ENCODE data around the gene CDHR5. TPM values are rescaled to one million over a fixed set of nuclear protein-coding genes. Genes with fewer than 3 reads are reported as not detected.

CDHR5 gene
- total RNA-seq, 3 donors from 2014 or later, result 195 to 549 (median 316) TPM

- no peak for ATAC-seq
- peak in 2 of 3 donors; percentile 64 to 70 for DNase-seq
- no peaks in the 10 kb centered on the region for H3K9me3 ChIP-seq
- peaks cover 3% of the 10 kb centered on the region for H3K36me3 ChIP-seq (ENCODE audit: low read depth)
- intact Hi-C loops (cut with DNase I, micrococcal nuclease), result no loop called here
- H3K4me1 ChIP-seq (ENCODE audit: low read depth), result peaks cover 15% of the 10 kb centered on the region
- TF ChIP-seq CTCF (IDR thresholded peaks at IDR 0.05), result no peak
- H3K4me3 ChIP-seq, result peak overlapping the region; percentile 40
These were observed 55.4 kb downstream of the CDHR5 start for GRCh38 chr11:569158-569885.

GRCh38 chr11:568306-569157, 56.2 kb downstream of the CDHR5 start:
- peaks cover 20% of the 10 kb centered on the region for H3K4me1 ChIP-seq (ENCODE audit: low read depth)
- TF ChIP-seq CTCF (IDR thresholded peaks at IDR 0.05), result no peak
- H3K36me3 ChIP-seq (ENCODE audit: low read depth), result peaks cover 3% of the 10 kb centered on the region
- ATAC-seq (peak; percentile 92), DNase-seq (peak; percentile 93 to 98 (median 96))
- H3K4me3 ChIP-seq, result peak overlapping the region; percentile 40
- intact Hi-C loops (cut with DNase I, micrococcal nuclease), result no loop called here
- no peaks in the 10 kb centered on the region for H3K9me3 ChIP-seq

- peaks cover 20% of the 10 kb centered on the region for H3K4me1 ChIP-seq (ENCODE audit: low read depth)
- peak in 1 of 3 donors; percentile 74 for DNase-seq
- no peaks in the 10 kb centered on the region for H3K9me3 ChIP-seq
- intact Hi-C loops (cut with DNase I, micrococcal nuclease), result no loop called here
- peak; percentile 0 for ATAC-seq
- H3K4me3 ChIP-seq, result peak overlapping the region; percentile 40
- H3K36me3 ChIP-seq (ENCODE audit: low read depth), result peaks cover 3% of the 10 kb centered on the region
- no peak for TF ChIP-seq CTCF (IDR thresholded peaks at IDR 0.05)
These were observed 57.0 kb downstream of the CDHR5 start for GRCh38 chr11:567629-568292.

- H3K4me1 ChIP-seq (ENCODE audit: low read depth), result peaks cover 26% of the 10 kb centered on the region
- no peak for TF ChIP-seq CTCF (IDR thresholded peaks at IDR 0.05)
These were observed 57.6 kb downstream of the CDHR5 start for GRCh38 chr11:567011-567628.

More at GRCh38 chr11:567011-567628, 57.6 kb downstream of the CDHR5 start:
- ATAC-seq, result no peak
- intact Hi-C loops (cut with DNase I, micrococcal nuclease), result no loop called here
- Histone ChIP-seq H3K4me3 (no peak overlapping the region), H3K9me3 (no peaks in the 10 kb centered on the region), H3K36me3 (ENCODE audit: low read depth) (peaks cover 3% of the 10 kb centered on the region)
- DNase-seq, result peak in 2 of 3 donors; percentile 46 to 60

Small RNAs within 50 kb of the gene (microRNA-seq; reads per million reads assigned to microRNA genes)
- gene MIR210, result 380 reads per million, percentile 76 among the genes with 10 or more reads in this experiment

Other genes with a start within 250 kb of the CDHR5 start
- 100 to 1,000 TPM in 2 of 3 donors, 10 to 100 TPM in 1; 73.3 to 174 (median 143) TPM for gene PKP3, start 230.7 kb downstream of the CDHR5 start, total RNA-seq
- 100 to 1,000 TPM; 103 to 190 (median 116) TPM for gene SIGIRR, start 210.0 kb downstream of the CDHR5 start, total RNA-seq
- 100 to 1,000 TPM in 2 of 3 donors, 10 to 100 TPM in 1; 85.2 to 179 (median 131) TPM for gene ANO9, start 182.9 kb downstream of the CDHR5 start, total RNA-seq
- 10 to 100 TPM; 19.2 to 34.8 (median 27.3) TPM for gene PTDSS2, start 174.7 kb downstream of the CDHR5 start, total RNA-seq
- gene RNH1, start 117.7 kb downstream of the CDHR5 start, total RNA-seq, result 100 to 1,000 TPM; 108 to 127 (median 118) TPM
- gene HRAS, start 89.4 kb downstream of the CDHR5 start, total RNA-seq, result 10 to 100 TPM; 41.4 to 50.6 (median 50.1) TPM
- gene LRRC56, start 87.4 kb downstream of the CDHR5 start, total RNA-seq, result 1 to 10 TPM; 1.5 to 5.2 (median 4.8) TPM
- 10 to 100 TPM in 2 of 3 donors, 1 to 10 TPM in 1; 5.4 to 19.1 (median 10.7) TPM for gene LMNTD2, start 64.2 kb downstream of the CDHR5 start, total RNA-seq
- 100 to 1,000 TPM in 1 of 3 donors, 10 to 100 TPM in 2; 45.7 to 108 (median 83.7) TPM for gene RASSF7, start 64.0 kb downstream of the CDHR5 start, total RNA-seq
- gene PHRF1, start 48.5 kb downstream of the CDHR5 start, total RNA-seq, result 10 to 100 TPM; 35.0 to 40.2 (median 35.0) TPM
- 10 to 100 TPM; 26.9 to 36.1 (median 27.8) TPM for gene IRF7, start 9.0 kb downstream of the CDHR5 start, total RNA-seq
- 1 to 10 TPM in 2 of 3 donors, not detected in 1; 1.0 TPM for gene SCT, start 2.2 kb upstream of the CDHR5 start, total RNA-seq
- gene DRD4, start 12.3 kb upstream of the CDHR5 start, total RNA-seq, result 1 to 10 TPM; 1.2 to 2.4 (median 1.8) TPM
- 10 to 100 TPM; 25.1 to 35.7 (median 25.9) TPM for gene DEAF1, start 70.3 kb upstream of the CDHR5 start, total RNA-seq
- 10 to 100 TPM; 31.6 to 43.1 (median 38.0) TPM for gene TMEM80, start 70.9 kb upstream of the CDHR5 start, total RNA-seq
- 100 to 1,000 TPM; 176 to 335 (median 253) TPM for gene EPS8L2, start 81.3 kb upstream of the CDHR5 start, total RNA-seq
- gene TALDO1, start 122.5 kb upstream of the CDHR5 start, total RNA-seq, result 100 to 1,000 TPM; 101 to 158 (median 128) TPM
- gene GATD1, start 152.5 kb upstream of the CDHR5 start, total RNA-seq, result 10 to 100 TPM; 51.9 to 58.8 (median 57.4) TPM
- gene CEND1, start 165.1 kb upstream of the CDHR5 start, total RNA-seq, result 1 to 10 TPM in 1 of 3 donors, under 1 TPM in 1, not detected in 1; 0.34 to 2.2 TPM
- gene SLC25A22, start 173.3 kb upstream of the CDHR5 start, total RNA-seq, result 10 to 100 TPM; 11.6 to 18.6 (median 14.4) TPM
- 10 to 100 TPM; 20.2 to 26.3 (median 23.8) TPM for gene PIDD1, start 180.3 kb upstream of the CDHR5 start, total RNA-seq
- 1,000 to 10,000 TPM; 1,532 to 1,798 (median 1,652) TPM for gene RPLP2, start 185.0 kb upstream of the CDHR5 start, total RNA-seq
- gene PNPLA2, start 194.0 kb upstream of the CDHR5 start, total RNA-seq, result 100 to 1,000 TPM; 138 to 253 (median 167) TPM
- 100 to 1,000 TPM in 2 of 3 donors, 10 to 100 TPM in 1; 43.5 to 137 (median 129) TPM for gene CRACR2B, start 203.0 kb upstream of the CDHR5 start, total RNA-seq
- 100 to 1,000 TPM; 364 to 415 (median 378) TPM for gene CD151, start 208.0 kb upstream of the CDHR5 start, total RNA-seq
- gene POLR2L, start 217.6 kb upstream of the CDHR5 start, total RNA-seq, result 10 to 100 TPM; 67.1 to 86.8 (median 82.1) TPM
- 10 to 100 TPM in 2 of 3 donors, 1 to 10 TPM in 1; 9.2 to 42.4 (median 24.7) TPM for gene TSPAN4, start 217.9 kb upstream of the CDHR5 start, total RNA-seq